ENCODE results near the gene PCNP. TPM values are rescaled to one million over a fixed set of nuclear protein-coding genes. Genes with fewer than 3 reads are reported as not detected.
"Not testable (repeated sequence)": the region's sequence is repeated elsewhere in the genome, so short reads cannot be mapped to it uniquely, and the experiment has no call there.

PCNP gene
- total RNA-seq, 2 experiments from 2014 or later: 261 to 267 TPM

DNA sequence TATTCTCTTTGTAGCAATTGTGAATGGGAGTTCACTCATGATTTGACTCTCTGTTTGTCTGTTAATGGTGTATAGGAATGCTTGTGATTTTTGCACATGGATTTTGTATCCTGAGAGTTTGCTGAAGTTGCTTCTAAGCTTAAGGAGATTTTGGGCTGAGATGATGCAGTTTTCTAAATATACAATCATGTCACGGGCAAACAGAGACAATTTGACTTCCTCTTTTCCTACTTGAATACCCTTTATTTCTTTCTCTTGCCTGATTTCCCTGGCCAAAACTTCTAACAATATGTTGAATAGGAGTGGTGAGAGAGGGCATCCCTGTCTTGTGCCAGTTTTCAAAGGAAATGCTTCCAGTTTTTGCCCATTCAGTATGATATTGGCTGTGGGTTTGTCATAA, 37.0 kb upstream of the PCNP start:
- H3K4me1 Mint-ChIP-seq (ENCODE audit: low read depth): peaks cover 11% of the 10 kb centered on the region
- H3K27me3 Mint-ChIP-seq (ENCODE audit: low read depth); H3K4me3 Mint-ChIP-seq; intact Hi-C loops (cut with micrococcal nuclease); H3K36me3 Mint-ChIP-seq (ENCODE audit: low read depth); H3K27ac Mint-ChIP-seq; DNase-seq; H3K9me3 Mint-ChIP-seq: not testable (repeated sequence)
- CTCF ChIA-PET: interaction anchor here (1.1 to 1.2 kb wide), 2 partner anchors 14 to 16 kb away, joined by 3 to 6 read pairs; no protein-coding TSS in a partner anchor

DNA sequence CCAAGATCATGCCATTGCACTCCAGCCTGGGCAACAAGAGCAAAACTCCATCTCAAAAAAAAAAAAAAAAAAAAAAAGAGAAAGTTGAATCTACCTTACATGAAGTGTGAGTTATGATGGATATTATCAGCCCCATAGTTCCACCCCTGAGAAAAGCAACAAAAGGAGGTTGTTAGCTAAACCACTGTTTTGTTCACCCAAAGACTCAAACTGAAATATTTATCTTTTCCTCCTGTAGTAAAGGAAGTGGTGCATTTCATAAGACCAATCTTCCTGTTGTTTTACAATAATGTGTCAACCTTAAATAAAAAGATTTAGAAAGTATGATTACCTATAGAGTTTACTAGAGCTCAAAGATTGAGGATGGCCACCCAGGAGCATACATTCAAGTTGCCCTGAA, 31.0 kb upstream of the PCNP start:
- intact Hi-C loops (cut with micrococcal nuclease): loop anchor here (1.0 to 2.0 kb wide), 5 partner anchors 11 to 31 kb away; partner anchors contain the start of genes PCNP and TRMT10C
- Mint-ChIP-seq H3K4me3 (no peak overlapping the region), H3K9me3 (peaks cover 5% of the 10 kb centered on the region), H3K27me3 (ENCODE audit: low read depth) (no peaks in the 10 kb centered on the region), H3K36me3 (ENCODE audit: low read depth) (no peaks in the 10 kb centered on the region), H3K27ac (peak overlapping the region; percentile 68), H3K4me1 (ENCODE audit: low read depth) (peaks cover 29% of the 10 kb centered on the region)
- CTCF ChIA-PET: interaction anchor here (0.9 to 2.5 kb wide), 2 partner anchors 13 to 24 kb away, joined by 3 to 9 read pairs; no protein-coding TSS in a partner anchor
- no peak for DNase-seq

- H3K27ac Mint-ChIP-seq: no peak overlapping the region
- no peaks in the 10 kb centered on the region for H3K36me3 Mint-ChIP-seq (ENCODE audit: low read depth)
- CTCF ChIA-PET: interaction anchor here (0.6 to 2.5 kb wide), 4 partner anchors 11 to 414 kb away, joined by 3 to 9 read pairs (median 6); no protein-coding TSS in a partner anchor
- intact Hi-C loops (cut with micrococcal nuclease): loop anchor here (1.0 to 2.0 kb wide), 2 partner anchors 78 to 474 kb away; no protein-coding TSS in a partner anchor
- H3K4me3 Mint-ChIP-seq: no peak overlapping the region
- H3K9me3 Mint-ChIP-seq: peaks cover 5% of the 10 kb centered on the region
- H3K27me3 Mint-ChIP-seq (ENCODE audit: low read depth): no peaks in the 10 kb centered on the region
- DNase-seq: no peak
- peaks cover 29% of the 10 kb centered on the region for H3K4me1 Mint-ChIP-seq (ENCODE audit: low read depth)
These were observed 29.7 kb upstream of the PCNP start for GRCh38 chr3:101544161-101544850.

GRCh38 chr3:101548527-101549105, 25.4 kb upstream of the PCNP start:
- DNase-seq: no peak
- no peaks in the 10 kb centered on the region for H3K36me3 Mint-ChIP-seq (ENCODE audit: low read depth)
- H3K27me3 Mint-ChIP-seq (ENCODE audit: low read depth): no peaks in the 10 kb centered on the region
- intact Hi-C loops (cut with micrococcal nuclease): no loop called here
- H3K27ac Mint-ChIP-seq: no peak overlapping the region
- H3K4me1 Mint-ChIP-seq (ENCODE audit: low read depth): peaks cover 11% of the 10 kb centered on the region
- H3K9me3 Mint-ChIP-seq: no peaks in the 10 kb centered on the region
- CTCF ChIA-PET: interaction anchor here (0.8 kb wide), 1 partner anchor 30 kb away, joined by 3 read pairs; no protein-coding TSS in a partner anchor
- no peak overlapping the region for H3K4me3 Mint-ChIP-seq

DNA sequence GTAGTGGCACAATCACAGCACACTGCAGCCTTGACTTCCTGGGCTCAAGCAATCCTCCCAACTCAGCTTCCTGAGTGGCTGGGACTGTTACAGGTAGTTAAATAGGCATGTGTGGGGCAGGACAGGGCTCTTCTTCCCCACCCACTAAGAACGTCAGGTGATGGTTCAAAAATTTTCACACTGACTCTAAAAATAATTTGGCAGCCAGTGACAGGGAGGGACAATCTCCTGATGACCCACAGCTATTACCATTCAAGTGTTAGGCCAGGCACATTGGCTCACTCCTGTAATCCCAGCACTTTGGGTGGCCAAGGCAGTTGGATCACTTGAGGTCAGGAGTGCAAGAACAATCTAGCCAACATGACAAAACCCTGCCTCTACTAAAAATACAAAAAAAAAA, 24.5 kb upstream of the PCNP start:
- H3K27me3 Mint-ChIP-seq (ENCODE audit: low read depth): no peaks in the 10 kb centered on the region
- H3K9me3 Mint-ChIP-seq: no peaks in the 10 kb centered on the region
- no peaks in the 10 kb centered on the region for H3K36me3 Mint-ChIP-seq (ENCODE audit: low read depth)
- CTCF ChIA-PET: interaction anchor here (0.7 to 0.8 kb wide), 2 partner anchors 19 to 30 kb away, joined by 3 to 5 read pairs; no protein-coding TSS in a partner anchor
- H3K27ac Mint-ChIP-seq: no peak overlapping the region
- DNase-seq: no peak
- peaks cover 3% of the 10 kb centered on the region for H3K4me1 Mint-ChIP-seq (ENCODE audit: low read depth)
- no peak overlapping the region for H3K4me3 Mint-ChIP-seq
- intact Hi-C loops (cut with micrococcal nuclease): no loop called here

DNA sequence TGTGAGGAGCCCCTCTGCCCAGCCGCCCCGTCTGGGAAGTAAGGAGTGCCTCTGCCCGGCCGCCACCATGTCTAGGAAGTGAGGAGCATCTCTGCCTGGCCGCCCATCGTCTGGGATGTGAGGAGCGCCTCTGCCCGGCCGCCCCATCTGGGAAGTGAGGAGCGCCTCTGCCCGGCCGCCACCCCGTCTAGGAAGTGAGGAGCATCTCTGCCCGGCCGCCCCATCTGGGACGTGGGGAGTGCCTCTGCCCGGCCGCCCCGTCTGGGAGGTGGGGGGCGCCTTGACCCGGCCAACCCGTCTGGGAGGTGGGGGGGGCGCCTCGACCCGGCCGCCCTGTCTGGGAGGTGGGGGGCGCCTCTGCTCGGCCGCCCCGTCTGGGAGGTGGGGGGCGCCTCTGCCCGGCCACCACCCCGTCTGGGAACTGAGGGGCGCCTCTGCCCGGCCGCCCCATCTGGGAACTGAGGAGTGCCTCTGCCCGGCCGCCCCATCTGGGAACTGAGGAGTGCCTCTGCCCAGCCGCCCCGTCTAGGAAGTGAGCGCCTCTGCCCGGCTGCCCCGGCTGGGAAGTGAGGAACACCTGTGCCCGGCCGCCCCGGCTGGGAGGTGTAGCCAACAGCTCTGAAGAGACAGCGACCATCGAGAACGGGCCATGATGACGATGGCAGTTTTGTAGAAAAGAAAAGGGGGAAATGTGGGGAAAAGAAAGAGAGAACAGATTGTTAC, 22.5 kb upstream of the PCNP start:
- DNase-seq; CTCF ChIA-PET; H3K4me1 Mint-ChIP-seq (ENCODE audit: low read depth); H3K4me3 Mint-ChIP-seq; H3K27me3 Mint-ChIP-seq (ENCODE audit: low read depth); H3K9me3 Mint-ChIP-seq; H3K27ac Mint-ChIP-seq; intact Hi-C loops (cut with micrococcal nuclease); H3K36me3 Mint-ChIP-seq (ENCODE audit: low read depth): not testable (repeated sequence)

DNA sequence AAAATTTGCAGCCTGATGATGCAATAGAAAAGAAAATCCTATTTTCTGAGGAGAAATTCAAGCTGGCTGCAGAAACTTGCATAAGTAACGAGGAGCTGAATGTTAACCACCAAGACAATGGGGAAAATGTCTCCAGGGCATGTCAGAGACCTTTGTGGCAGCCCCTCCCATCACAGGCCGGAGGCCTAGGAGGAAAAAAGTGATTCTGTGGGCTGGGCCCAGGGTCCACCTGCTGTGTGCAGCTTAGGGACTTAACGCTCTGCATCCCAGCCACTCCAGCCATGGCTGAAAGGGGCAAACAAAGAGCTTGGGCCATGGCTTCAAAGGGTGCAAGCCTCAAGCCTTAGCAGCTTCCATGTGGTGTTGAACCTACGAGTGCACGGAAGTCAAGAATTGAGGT, 20.6 kb upstream of the PCNP start:
- DNase-seq; H3K4me3 Mint-ChIP-seq; H3K27me3 Mint-ChIP-seq (ENCODE audit: low read depth); H3K9me3 Mint-ChIP-seq; H3K4me1 Mint-ChIP-seq (ENCODE audit: low read depth); H3K36me3 Mint-ChIP-seq (ENCODE audit: low read depth); intact Hi-C loops (cut with micrococcal nuclease); H3K27ac Mint-ChIP-seq; CTCF ChIA-PET: not testable (repeated sequence)

DNA sequence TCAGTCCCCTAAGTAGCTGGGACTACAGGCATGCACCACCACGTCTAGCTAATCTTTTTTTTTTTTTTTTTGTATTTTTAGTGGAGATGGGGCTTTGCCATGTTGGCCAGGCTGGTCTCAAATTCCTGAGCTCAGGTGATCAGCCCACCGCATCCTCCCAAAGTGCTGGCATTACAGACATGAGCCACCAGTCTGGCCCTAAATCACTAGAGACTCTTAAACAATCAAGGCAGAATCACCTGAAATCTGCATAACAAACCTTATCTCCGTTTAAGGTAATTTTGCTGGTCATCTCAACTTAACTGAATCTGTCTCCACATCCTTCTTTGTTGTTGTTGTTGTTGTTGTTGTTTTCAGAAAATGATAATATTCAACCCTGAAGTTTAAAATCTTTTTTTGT, 17.9 kb upstream of the PCNP start:
- no peak overlapping the region for H3K4me3 Mint-ChIP-seq
- DNase-seq: no peak
- no peak overlapping the region for H3K27ac Mint-ChIP-seq
- H3K27me3 Mint-ChIP-seq (ENCODE audit: low read depth): peaks cover 3% of the 10 kb centered on the region
- intact Hi-C loops (cut with micrococcal nuclease): no loop called here
- H3K9me3 Mint-ChIP-seq: no peaks in the 10 kb centered on the region
- no peaks in the 10 kb centered on the region for H3K36me3 Mint-ChIP-seq (ENCODE audit: low read depth)
- CTCF ChIA-PET: interaction anchor here (1.2 to 1.9 kb wide), 2 partner anchors 11 to 13 kb away, joined by 3 to 7 read pairs; no protein-coding TSS in a partner anchor
- H3K4me1 Mint-ChIP-seq (ENCODE audit: low read depth): peaks cover 4% of the 10 kb centered on the region

- Mint-ChIP-seq H3K36me3 (ENCODE audit: low read depth) (peaks cover 37% of the 10 kb centered on the region), H3K4me1 (ENCODE audit: low read depth) (peaks cover 40% of the 10 kb centered on the region), H3K9me3 (no peaks in the 10 kb centered on the region), H3K27ac (peak within 1 kb of the TSS; percentile 94), H3K27me3 (ENCODE audit: low read depth) (no peaks in the 10 kb centered on the region), H3K4me3 (peak within 1 kb of the TSS; percentile 97)
- DNase-seq: peak; percentile 96
- CTCF ChIA-PET: interaction anchor here (0.6 to 1.6 kb wide), 3 partner anchors 8 to 375 kb away, joined by 3 to 6 read pairs (median 3); no protein-coding TSS in a partner anchor
- intact Hi-C loops (cut with micrococcal nuclease): loop anchor here (1.0 kb wide), 8 partner anchors 13 to 171 kb away; partner anchors contain the start of genes CEP97, PCNP, RPL24 and ZBTB11
These were observed 12.2 kb upstream of the PCNP start, which contains the start of gene TRMT10C for GRCh38 chr3:101561630-101562328. TSS of gene TRMT10C (plus strand) at chr3:101561868. CDS start at chr3:101564782, 2,914 bp downstream.

DNA sequence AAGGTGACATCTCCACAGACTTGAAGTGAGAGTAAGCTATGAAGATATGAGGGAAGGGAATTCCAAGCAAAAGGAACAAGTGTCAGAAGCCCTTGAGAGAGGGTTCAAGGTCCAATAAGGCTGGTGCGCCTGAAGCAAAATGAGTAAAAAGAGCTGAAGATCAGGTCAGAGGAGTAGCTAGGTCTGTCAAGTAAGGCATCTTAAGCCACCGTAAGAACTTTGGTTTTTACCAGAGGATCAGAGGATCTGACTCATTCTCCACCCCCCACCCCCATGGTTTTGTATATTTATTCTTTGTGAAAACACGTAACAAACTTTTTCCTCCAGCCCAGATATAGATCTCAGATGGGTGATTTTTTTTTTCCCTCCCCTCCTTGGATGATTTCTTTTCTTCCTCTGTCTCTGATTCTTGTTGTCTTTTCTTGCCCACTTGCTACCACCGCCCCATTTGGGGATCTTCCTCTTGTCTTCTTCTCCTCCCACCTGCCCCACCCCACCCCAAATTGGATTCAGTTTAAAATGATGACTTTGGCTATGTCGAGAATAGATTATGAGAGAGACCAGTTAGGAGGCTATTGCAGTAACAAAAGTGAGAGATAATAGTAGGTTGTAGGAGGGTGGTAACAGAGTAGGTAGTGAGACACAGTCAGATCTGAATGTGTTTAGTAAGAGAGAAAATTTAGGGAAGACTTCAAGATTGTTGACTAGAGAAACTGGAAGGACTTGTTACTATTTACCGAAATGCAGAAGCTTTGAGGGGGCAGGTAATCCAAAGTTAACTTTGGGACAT, 6.3 kb upstream of the PCNP start:
- peaks cover 83% of the 10 kb centered on the region for H3K4me1 Mint-ChIP-seq (ENCODE audit: low read depth)
- no peaks in the 10 kb centered on the region for H3K27me3 Mint-ChIP-seq (ENCODE audit: low read depth)
- no peaks in the 10 kb centered on the region for H3K9me3 Mint-ChIP-seq
- peaks cover 41% of the 10 kb centered on the region for H3K36me3 Mint-ChIP-seq (ENCODE audit: low read depth)
- peak overlapping the region; percentile 83 for H3K27ac Mint-ChIP-seq
- CTCF ChIA-PET: no interaction called here
- H3K4me3 Mint-ChIP-seq: peak overlapping the region; percentile 5
- intact Hi-C loops (cut with micrococcal nuclease): no loop called here
- DNase-seq: peak; percentile 65

Measured in activated naive CD4-positive, alpha-beta T cell treated with anti-CD3 and anti-CD28 coated beads for 36 hours (primary cell).